SH-SY5Y (cell line): ENCODE measurements around the gene VEGFC.

Experiments
- GATA2 ChIP-seq: IDR thresholded peaks from 2 replicates; pipeline ENCODE4 v1.6.1; 2011; ENCODE audit warnings: mild to moderate bottlenecking, low read depth, low read length
- GATA3 ChIP-seq: IDR thresholded peaks from 2 replicates; pipeline ENCODE4 v1.6.1; 2011; ENCODE audit warnings: low read depth, mild to moderate bottlenecking, low read length, moderate library complexity

The VEGFC gene, protein sequence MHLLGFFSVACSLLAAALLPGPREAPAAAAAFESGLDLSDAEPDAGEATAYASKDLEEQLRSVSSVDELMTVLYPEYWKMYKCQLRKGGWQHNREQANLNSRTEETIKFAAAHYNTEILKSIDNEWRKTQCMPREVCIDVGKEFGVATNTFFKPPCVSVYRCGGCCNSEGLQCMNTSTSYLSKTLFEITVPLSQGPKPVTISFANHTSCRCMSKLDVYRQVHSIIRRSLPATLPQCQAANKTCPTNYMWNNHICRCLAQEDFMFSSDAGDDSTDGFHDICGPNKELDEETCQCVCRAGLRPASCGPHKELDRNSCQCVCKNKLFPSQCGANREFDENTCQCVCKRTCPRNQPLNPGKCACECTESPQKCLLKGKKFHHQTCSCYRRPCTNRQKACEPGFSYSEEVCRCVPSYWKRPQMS

GRCh38 chr4:176792326-176793059 lies at the start of gene VEGFC:
Gene VEGFC (minus strand): TSS chr4:176792922. CDS start chr4:176792311, 611 bp downstream.
- TF ChIP-seq GATA3 (no peak), GATA2 (no peak)

- TF ChIP-seq GATA2: no peak
- no peak for TF ChIP-seq GATA3
Measured at GRCh38 chr4:176841711-176842112, 49.0 kb upstream of the VEGFC start.

DNA sequence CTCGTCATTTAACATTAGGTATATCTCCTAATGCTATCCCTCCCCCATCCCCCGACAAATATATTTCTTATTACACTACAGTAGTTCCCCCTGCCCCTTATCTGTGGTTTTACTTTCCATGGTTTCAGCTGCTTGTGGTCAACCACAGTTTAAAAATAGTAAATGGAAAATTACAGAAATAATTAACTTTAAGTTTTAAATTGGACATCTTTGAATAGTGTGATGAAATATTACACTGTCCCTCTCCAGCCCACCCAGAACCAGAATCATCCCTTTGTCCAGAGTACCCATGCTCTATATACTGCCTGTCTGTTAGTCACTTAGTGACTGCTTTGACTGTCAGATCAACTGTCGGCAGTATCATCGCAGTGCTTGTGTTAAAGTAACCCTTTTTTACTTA lies 47.4 kb upstream of the VEGFC start:
- TF ChIP-seq GATA3 (no peak), GATA2 (no peak)

DNA sequence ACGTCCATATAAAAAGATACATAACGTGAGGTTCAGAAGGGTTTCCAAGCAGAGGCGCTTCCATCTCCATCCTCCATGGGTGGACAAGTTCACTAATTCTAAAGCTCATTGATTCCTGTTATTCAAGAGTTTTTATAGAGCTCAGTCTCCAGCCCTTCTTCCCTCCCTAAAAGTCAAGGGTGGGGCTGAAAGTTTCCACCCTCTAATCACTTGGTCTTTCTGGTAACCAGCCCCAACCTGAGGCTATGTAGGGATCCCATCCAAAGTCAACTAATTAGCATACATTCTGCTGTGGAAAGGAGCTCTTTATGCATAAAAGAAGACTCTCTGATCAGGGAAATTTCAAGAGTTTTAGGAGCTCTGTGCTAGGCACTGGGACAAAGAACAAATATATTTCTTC lies 46.9 kb upstream of the VEGFC start:
- no peak for TF ChIP-seq GATA3
- no peak for TF ChIP-seq GATA2

GRCh38 chr4:176838601-176839433 lies 46.1 kb upstream of the VEGFC start:
- TF ChIP-seq GATA2 (no peak), GATA3 (no peak)

- TF ChIP-seq GATA3 (no peak), GATA2 (no peak)
Measured at GRCh38 chr4:176837169-176837895, 44.6 kb upstream of the VEGFC start.

DNA sequence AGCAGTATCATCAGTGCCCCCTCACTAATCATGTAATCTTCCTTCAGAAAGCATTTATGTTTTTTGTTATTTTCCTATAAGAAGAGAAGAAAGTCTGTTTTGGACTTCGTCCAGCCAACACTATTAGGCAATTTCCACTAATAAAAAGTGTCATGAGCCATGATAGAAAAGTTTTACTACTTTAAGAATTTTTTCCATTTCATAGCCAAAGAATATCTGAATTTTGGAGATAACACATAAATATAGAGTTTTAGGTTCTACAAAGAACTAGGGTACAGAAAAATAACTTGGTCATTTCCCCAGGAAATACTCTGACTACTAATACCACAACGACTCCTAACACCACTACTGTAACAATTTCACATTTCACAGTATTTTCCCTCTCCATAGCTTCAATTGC lies 41.8 kb upstream of the VEGFC start:
- no peak for TF ChIP-seq GATA3
- TF ChIP-seq GATA2: no peak

GRCh38 chr4:176833400-176834175 lies 40.9 kb upstream of the VEGFC start:
- TF ChIP-seq GATA2: no peak
- TF ChIP-seq GATA3: no peak

- TF ChIP-seq GATA3 (no peak), GATA2 (no peak)
Measured at GRCh38 chr4:176830971-176831370, 38.2 kb upstream of the VEGFC start.

GRCh38 chr4:176825586-176825985 lies 32.9 kb upstream of the VEGFC start:
- TF ChIP-seq GATA3 (no peak), GATA2 (no peak)

DNA sequence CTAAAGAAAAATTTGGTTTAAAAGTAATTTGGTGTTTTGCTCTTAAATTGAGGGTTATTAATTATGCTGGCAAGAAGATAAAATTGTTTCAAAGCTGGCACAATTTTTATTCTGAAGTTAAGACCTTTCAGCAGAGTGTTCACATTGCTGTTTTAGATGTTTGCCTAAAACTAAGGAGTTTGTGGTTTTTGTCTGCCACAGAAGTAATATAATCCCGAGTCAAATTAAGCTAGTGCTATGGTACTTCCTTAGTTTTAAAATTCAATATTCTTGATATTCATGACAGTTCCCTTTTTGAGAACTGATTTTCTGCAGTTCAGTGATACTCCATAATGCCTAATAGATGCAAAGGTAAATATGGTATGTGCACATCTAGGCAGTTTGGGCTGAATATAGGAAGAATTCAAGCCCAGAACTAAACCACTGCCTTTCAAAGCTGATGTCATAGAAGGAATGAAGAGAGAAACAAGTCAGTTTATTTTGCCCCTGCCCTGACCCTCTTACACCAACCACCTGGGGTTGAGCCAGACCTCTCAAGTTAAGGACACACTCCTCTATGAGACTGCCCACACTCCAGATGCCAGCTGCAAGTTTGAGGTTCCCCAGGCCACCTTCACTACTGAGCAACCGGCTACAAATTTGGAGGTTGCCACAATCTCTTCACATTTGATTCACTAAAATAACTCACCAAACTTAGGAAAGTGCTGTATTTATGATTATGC lies 32.1 kb upstream of the VEGFC start:
- TF ChIP-seq GATA2: no peak
- no peak for TF ChIP-seq GATA3

- no peak for TF ChIP-seq GATA3
- TF ChIP-seq GATA2: no peak
Measured at GRCh38 chr4:176818531-176818930, 25.8 kb upstream of the VEGFC start.
